Psoas muscle (tissue), 8 donors: Measurements from ENCODE around the gene TMEM61. TPM values are rescaled to one million over a fixed set of nuclear protein-coding genes. Genes with fewer than 3 reads are reported as not detected.
"Not testable (repeated sequence)": the region's sequence is repeated elsewhere in the genome, so short reads cannot be mapped to it uniquely, and the experiment has no call there.

Experiments used
- ATAC-seq, 4 donors: fragments of 200-7000 bp; cut with Tn5 transposase; one replicate each; pipeline ENCODE4 v1.9.1; 2020; ENCODE audit warnings: moderate library complexity in 3 of 4, mild to moderate bottlenecking in 2 of 4
- DNase-seq, 2 donors: peaks; one replicate each; pipeline ENCODE4 v3.0.0-alpha.2; 2020
- H3K27ac ChIP-seq: fragments of 200-600 bp; one replicate; pipeline ENCODE4 v1.8.0; 2022
- H3K27me3 ChIP-seq, 3 donors: fragments of 200-600 bp in 1 of 3; one replicate each; pipeline versions ENCODE4 v1.6.1 to v1.8.0; 2013 to 2022; ENCODE audit warnings: low read length in 2 of 3, mild to moderate bottlenecking in 2 of 3, moderate library complexity in 1 of 3; ENCODE audit not compliant: insufficient read depth in 3 of 3
- H3K36me3 ChIP-seq, 2 donors: fragments of 200-600 bp in 1 of 2; one replicate each; pipeline versions ENCODE4 v1.6.1 to v1.8.0; 2013 to 2022; ENCODE audit warnings: low read depth in 1 of 2, mild to moderate bottlenecking in 1 of 2, moderate library complexity in 1 of 2; ENCODE audit not compliant: insufficient read depth in 1 of 2
- H3K4me1 ChIP-seq: fragments of 200-600 bp; one replicate; pipeline ENCODE4 v1.8.0; 2022
- H3K4me3 ChIP-seq: fragments of 200-600 bp; one replicate; pipeline ENCODE4 v1.8.0; 2022; ENCODE audit warnings: mild to moderate bottlenecking
- H3K9me3 ChIP-seq: fragments of 200-600 bp; one replicate; pipeline ENCODE4 v1.8.0; 2022
- WGBS, 3 donors: extraction: QIAGEN DNeasy Blood & Tissue Kit; methylation state at CpG; one replicate each; pipeline versions ENCODE4 v1.1.6 to v1.1.7; 2013; 5-methylcytosine and 5-hydroxymethylcytosine counted together
- intact Hi-C, 2 donors: fragments of 100-400 bp; cut with DNase I; formaldehyde crosslinking; loops; one replicate each; pipeline versions ENCODE4 v1.11.0 to v1.14.2; 2022
- long read RNA-seq, 2 donors: library from polyadenylated mRNA; unstranded; transcript quantifications; one replicate each; pipeline ENCODE4 v2.0.0, GENCODE V29; 2021
- polyA plus RNA-seq, 3 donors: library from polyadenylated mRNA; stranded (reverse); fragments of 200-250 nt; gene quantifications; one replicate each; pipeline ENCODE4 v1.2.3, GENCODE V29; 2013
- total RNA-seq, 4 donors: library from RNA; stranded (reverse); fragmentation: NEBNext Ultra II Directional in 2 of 4; extraction: Animal tissue kit (Norgen Biotek cat#: 25700) in 2 of 4; gene quantifications; one replicate each; pipeline versions ENCODE4 v1.2.1 to v1.2.4, GENCODE V29; 2021 to 2023
- TF ChIP-seq, protein P1 (sequence below): fragments of 200-600 bp; IDR thresholded peaks from one replicate; pipeline ENCODE4 v1.8.0; 2022; ENCODE audit warnings: antibody characterized with exemption
- donor health status: healthy with polysubstance abuse.
- donor health status: DM: no; HTN: no; CAD: no; lungs with moderate emphysema.
- donor health status: Bipolar disorder and iron deficiency.
- donor health status: healthy.
- donor health status: DM: yes; HTN: yes; CAD: no.
- donor health status: DM: no; HTN: no; CAD: no.
- donor health status: DM: no; HTN: no; CAD: no.
- donor health status: DM: yes; HTN: yes; CAD: no.

The TMEM61 gene
- total RNA-seq = under 1 TPM in 3 of 4 donors, not detected in 1; 0.34 to 0.54 (median 0.42) TPM
- polyA plus RNA-seq = under 1 TPM; 0.05 to 0.16 (median 0.11) TPM
- long read RNA-seq, donor 1, partial matches to known transcripts = 2 of 2 reads
- long read RNA-seq, donor 1, other reads (novel, unspliced or antisense) = 0 of 2 reads
- long read RNA-seq, donor 2 = 0 reads

DNA sequence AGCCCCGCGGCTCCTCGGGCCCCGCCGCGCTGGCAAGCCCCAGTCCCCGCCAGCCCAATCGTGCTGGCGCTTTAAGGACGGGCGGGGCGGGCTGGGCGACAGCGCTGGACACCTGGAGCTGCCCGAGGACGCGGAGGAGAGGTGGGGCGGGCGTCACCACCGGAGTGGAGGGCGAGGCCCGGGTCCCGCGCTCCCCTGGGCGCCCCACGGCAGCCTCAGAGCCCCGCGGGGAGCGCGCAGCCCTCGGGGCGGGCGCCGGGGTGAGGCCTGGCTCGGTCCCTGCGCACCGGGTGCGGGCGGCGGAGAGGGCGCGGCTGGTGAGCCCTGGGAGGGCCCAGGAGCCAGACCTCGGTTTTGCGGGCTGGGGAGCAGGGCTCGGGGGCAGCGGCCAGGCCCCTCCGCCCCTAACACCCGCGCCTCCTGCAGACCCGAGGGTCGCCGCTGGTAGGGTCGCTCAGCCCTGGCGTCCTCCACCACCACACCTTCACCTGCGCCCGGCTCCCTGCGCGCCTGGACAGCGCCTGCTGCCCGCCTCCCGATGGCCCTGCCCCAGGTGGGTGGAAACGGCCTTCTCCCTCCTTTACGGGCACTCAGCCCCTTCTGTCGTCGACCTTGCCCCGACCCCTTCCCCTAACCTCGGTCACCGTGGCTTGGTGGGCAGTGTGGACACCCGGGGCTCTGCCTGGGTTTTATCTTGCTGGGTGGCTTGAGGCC is at the start of gene TMEM61:
TSS of gene TMEM61 (plus strand) at position 101 of the 714 bp plus-strand sequence. CDS start at position 539, 438 bp downstream.
- Histone ChIP-seq H3K4me1 (peaks cover 10% of the 10 kb centered on the region), H3K27ac (no peak within 1 kb of the TSS), H3K27me3 (no peaks in the 10 kb centered on the region), H3K4me3 (peak within 1 kb of the TSS; percentile 74), H3K36me3 (no peaks in the 10 kb centered on the region), H3K9me3 (no peaks in the 10 kb centered on the region)
- 13 to 21% (median 14%) methylated on average over 38 to 68 of the region's 69 CpGs for WGBS, 3 donors
- intact Hi-C loops = no loop called here
- TF ChIP-seq, protein P1, sequence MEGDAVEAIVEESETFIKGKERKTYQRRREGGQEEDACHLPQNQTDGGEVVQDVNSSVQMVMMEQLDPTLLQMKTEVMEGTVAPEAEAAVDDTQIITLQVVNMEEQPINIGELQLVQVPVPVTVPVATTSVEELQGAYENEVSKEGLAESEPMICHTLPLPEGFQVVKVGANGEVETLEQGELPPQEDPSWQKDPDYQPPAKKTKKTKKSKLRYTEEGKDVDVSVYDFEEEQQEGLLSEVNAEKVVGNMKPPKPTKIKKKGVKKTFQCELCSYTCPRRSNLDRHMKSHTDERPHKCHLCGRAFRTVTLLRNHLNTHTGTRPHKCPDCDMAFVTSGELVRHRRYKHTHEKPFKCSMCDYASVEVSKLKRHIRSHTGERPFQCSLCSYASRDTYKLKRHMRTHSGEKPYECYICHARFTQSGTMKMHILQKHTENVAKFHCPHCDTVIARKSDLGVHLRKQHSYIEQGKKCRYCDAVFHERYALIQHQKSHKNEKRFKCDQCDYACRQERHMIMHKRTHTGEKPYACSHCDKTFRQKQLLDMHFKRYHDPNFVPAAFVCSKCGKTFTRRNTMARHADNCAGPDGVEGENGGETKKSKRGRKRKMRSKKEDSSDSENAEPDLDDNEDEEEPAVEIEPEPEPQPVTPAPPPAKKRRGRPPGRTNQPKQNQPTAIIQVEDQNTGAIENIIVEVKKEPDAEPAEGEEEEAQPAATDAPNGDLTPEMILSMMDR = no peak
- DNase-seq = no peak
- ATAC-seq = peak; percentile 70 to 83 (median 78)

DNA sequence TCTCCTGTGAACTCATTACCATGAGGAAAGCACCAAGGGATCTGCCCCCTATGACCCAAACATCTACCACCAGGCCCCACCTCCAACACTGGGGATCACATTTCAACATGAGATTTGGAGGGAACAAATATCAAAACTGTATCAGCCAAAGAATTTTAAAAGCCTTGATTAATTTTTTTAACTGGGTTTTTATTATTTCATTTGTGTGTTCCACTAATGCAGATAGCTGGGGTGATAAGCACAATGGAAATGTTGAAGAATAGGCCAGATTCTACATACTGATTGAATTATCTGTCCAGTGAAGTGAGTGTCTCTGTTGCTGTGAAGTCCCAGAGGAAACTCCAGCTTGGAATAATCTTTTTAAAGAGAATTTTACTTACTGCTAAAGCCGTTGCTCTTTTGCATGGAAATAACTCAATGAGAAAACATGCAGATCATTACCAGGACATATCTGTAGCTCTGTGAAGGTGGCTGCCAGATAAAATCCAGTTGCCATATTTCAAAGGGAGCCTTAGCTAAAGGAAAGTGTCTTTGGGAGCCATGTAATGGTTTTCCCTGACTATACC is 49.1 kb upstream of the TMEM61 start:
- Histone ChIP-seq H3K4me1 (peaks cover 47% of the 10 kb centered on the region), H3K9me3 (no peaks in the 10 kb centered on the region)
- WGBS, 3 donors = 24 to 30% (median 30%) methylated on average over 1 of the region's 1 CpG

DNA sequence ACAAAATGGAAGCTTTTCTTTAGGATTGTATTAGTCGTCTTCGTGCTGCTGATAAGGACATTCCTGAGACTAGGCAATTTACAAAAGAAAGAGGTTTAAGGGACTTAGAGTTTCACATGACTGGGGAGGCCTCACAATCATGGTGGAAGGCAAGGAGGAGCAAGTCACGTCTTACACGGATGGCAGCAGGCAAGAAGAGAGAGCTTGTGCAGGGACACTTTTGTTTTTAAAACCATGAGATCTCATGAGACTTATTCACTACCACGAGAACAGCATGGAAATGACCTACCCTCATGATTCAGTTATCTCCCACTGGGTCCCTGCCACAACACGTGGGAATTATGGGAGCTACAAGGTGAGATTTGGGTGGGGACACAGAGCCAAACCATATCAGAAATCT is 46.3 kb upstream of the TMEM61 start:
- WGBS, 3 donors = 92 to 94% (median 92%) methylated on average over 6 of the region's 6 CpGs
- intact Hi-C loops, DNase-seq, H3K36me3 ChIP-seq, H3K27ac ChIP-seq, H3K9me3 ChIP-seq, H3K27me3 ChIP-seq, H3K4me3 ChIP-seq, ATAC-seq: not testable (repeated sequence)
- peaks cover 23% of the 10 kb centered on the region for H3K4me1 ChIP-seq

More for the DNA sequence above, 49.1 kb upstream of the TMEM61 start:
- peak overlapping the region; percentile 88 for H3K27ac ChIP-seq
- H3K27me3 ChIP-seq = no peaks in the 10 kb centered on the region
- ATAC-seq (no peak), DNase-seq (no peak)
- H3K36me3 ChIP-seq = no peaks in the 10 kb centered on the region
- TF ChIP-seq, protein P1 = no peak
- intact Hi-C loops = no loop called here
- no peak overlapping the region for H3K4me3 ChIP-seq

DNA sequence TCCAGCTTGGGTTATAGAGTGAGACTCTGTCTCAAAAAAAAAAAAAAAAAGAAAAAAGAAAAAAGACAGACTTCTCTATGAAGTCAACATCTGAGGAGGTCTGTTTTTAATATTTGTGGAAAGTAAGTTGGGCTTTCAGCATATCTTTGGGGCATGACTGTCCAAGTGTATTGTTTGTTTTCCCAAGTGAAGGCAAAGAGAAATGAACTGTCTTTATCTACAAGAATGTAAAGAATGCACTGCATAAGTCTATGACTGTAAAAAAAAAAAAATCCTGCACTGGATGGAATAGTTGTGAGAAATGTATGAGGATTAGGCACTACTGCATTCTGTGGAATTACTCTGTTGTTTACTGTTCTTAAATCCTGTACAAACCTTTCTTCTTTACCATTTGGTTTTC is 45.6 kb upstream of the TMEM61 start:
- Histone ChIP-seq H3K4me3 (no peak overlapping the region), H3K9me3 (no peaks in the 10 kb centered on the region), H3K27me3 (no peaks in the 10 kb centered on the region), H3K4me1 (peaks cover 17% of the 10 kb centered on the region), H3K27ac (no peak overlapping the region), H3K36me3 (no peaks in the 10 kb centered on the region)
- DNase-seq (no peak), ATAC-seq (no peak)
- TF ChIP-seq, protein P1 = no peak
- intact Hi-C loops = no loop called here

DNA sequence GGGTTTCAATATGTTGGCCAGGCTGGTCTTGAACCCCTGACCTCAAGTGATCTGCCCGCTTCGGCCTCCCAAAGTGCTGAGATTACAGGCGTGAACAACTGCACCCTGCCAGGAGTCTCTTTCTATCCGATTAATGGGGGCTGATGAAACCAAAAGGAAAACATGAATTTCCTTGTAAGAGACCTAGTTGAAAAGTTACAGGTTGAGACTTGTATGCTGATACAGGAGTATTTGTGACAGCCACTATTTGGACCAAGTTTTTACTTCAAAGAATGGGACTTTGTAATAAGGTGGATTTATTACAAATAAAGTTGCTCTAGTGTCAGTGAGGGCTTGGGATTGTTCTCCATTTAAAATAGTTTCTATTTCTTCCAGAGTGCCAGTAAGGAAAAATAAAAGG is 43.6 kb upstream of the TMEM61 start:
- peaks cover 1% of the 10 kb centered on the region for H3K4me1 ChIP-seq
- no peaks in the 10 kb centered on the region for H3K9me3 ChIP-seq
- H3K36me3 ChIP-seq = no peaks in the 10 kb centered on the region
- DNase-seq (no peak), ATAC-seq (no peak)
- TF ChIP-seq, protein P1 = no peak
- WGBS, 3 donors = 73 to 88% (median 84%) methylated on average over 4 of the region's 4 CpGs
- H3K27me3 ChIP-seq = no peaks in the 10 kb centered on the region
- intact Hi-C loops = no loop called here
- no peak overlapping the region for H3K27ac ChIP-seq
- H3K4me3 ChIP-seq = no peak overlapping the region
